NCI-H1417 (cell line): ENCODE measurements around the gene DGKZ.

Experiments used
- DNase-seq, 3 experiments: peaks; one replicate each; lab custom pipeline; 2025; lab: John Stamatoyannopoulos, UW

The DGKZ gene

GRCh38 chr11:46392421-46393230, 45.4 kb downstream of the DGKZ start:
- peak in 2 of 3 experiments; percentile 78 to 83 for DNase-seq

- DNase-seq = peak in 2 of 3 experiments; percentile 53 to 54
These were observed 46.0 kb downstream of the DGKZ start for GRCh38 chr11:46393231-46393616.

GRCh38 chr11:46393759-46394158, 46.5 kb downstream of the DGKZ start:
- DNase-seq = no peak

GRCh38 chr11:46397526-46397925, 50.3 kb downstream of the DGKZ start:
- no peak for DNase-seq

- DNase-seq = no peak
These were observed 56.0 kb downstream of the DGKZ start for GRCh38 chr11:46402957-46403902.

GRCh38 chr11:46404476-46405017, 57.3 kb downstream of the DGKZ start:
- no peak for DNase-seq

- no peak for DNase-seq
These were observed 60.4 kb downstream of the DGKZ start for GRCh38 chr11:46407635-46408034.

- DNase-seq = no peak
These were observed 61.2 kb downstream of the DGKZ start for GRCh38 chr11:46408407-46408986.

- peak in 2 of 3 experiments; percentile 28 to 48 for DNase-seq
These were observed 62.8 kb downstream of the DGKZ start for GRCh38 chr11:46410021-46410420.

- DNase-seq = peak; percentile 68 to 100 (median 90)
These were observed 66.7 kb downstream of the DGKZ start for GRCh38 chr11:46413760-46414465.

- peak; percentile 65 to 100 (median 94) for DNase-seq
These were observed 67.2 kb downstream of the DGKZ start for GRCh38 chr11:46414466-46414796.

GRCh38 chr11:46414879-46415278, 67.6 kb downstream of the DGKZ start:
- peak in 1 of 3 experiments; percentile 95 for DNase-seq

- DNase-seq = no peak
These were observed 70.4 kb downstream of the DGKZ start for GRCh38 chr11:46417711-46418110.

- no peak for DNase-seq
These were observed 71.5 kb downstream of the DGKZ start for GRCh38 chr11:46418751-46419150.

- no peak for DNase-seq
These were observed 73.2 kb downstream of the DGKZ start for GRCh38 chr11:46420513-46420912.

- DNase-seq = no peak
These were observed 74.1 kb downstream of the DGKZ start for GRCh38 chr11:46421257-46421880.

GRCh38 chr11:46422588-46422987, 75.3 kb downstream of the DGKZ start:
- no peak for DNase-seq

GRCh38 chr11:46426233-46426991, 79.1 kb downstream of the DGKZ start:
- DNase-seq = no peak

GRCh38 chr11:46427364-46427763, 80.1 kb downstream of the DGKZ start:
- DNase-seq = no peak

- DNase-seq = no peak
These were observed 82.5 kb downstream of the DGKZ start for GRCh38 chr11:46429717-46430116.
